Esophagus muscularis mucosa (tissue), 4 donors: ENCODE data around the gene DNAH7. TPM values are rescaled to one million over a fixed set of nuclear protein-coding genes. Genes with fewer than 3 reads are reported as not detected.

Source experiments
- DNase-seq: peaks from one replicate; pipeline ENCODE4 v3.0.0-alpha.2; 2017; ENCODE audit errors: extremely low spot score
- H3K27ac ChIP-seq, 4 donors: fragments of 200-600 bp; sonication (generic); replicated peaks in 1 of 4; 1 replicate in 3 of 4; 2 replicates in 1 of 4; pipeline ENCODE4 v1.5.1; 2016 to 2019; ENCODE audit warnings: mild to moderate bottlenecking in 1 of 4
- H3K27me3 ChIP-seq, 4 donors: fragments of 200-600 bp; sonication (generic); one replicate each; pipeline versions ENCODE4 v1.5.1 to v1.6.0; 2016 to 2019
- H3K36me3 ChIP-seq, 4 donors: fragments of 200-600 bp; sonication (generic); one replicate each; pipeline ENCODE4 v1.5.1; 2016 to 2019
- H3K4me1 ChIP-seq, 4 donors: fragments of 200-600 bp; sonication (generic); one replicate each; pipeline ENCODE4 v1.5.1; 2016 to 2019
- H3K4me3 ChIP-seq, 4 donors: fragments of 200-600 bp; sonication (generic); 1 replicate in 2 of 4; 2 replicates in 2 of 4; pipeline ENCODE4 v1.5.1; 2016 to 2019; ENCODE audit warnings: mild to moderate bottlenecking in 4 of 4, moderate library complexity in 1 of 4
- H3K9me3 ChIP-seq, 4 donors: fragments of 200-600 bp; sonication (generic); 1 replicate in 3 of 4; 2 replicates in 1 of 4; pipeline ENCODE4 v1.5.1; 2016 to 2019
- EP300 ChIP-seq: sonication (generic); formaldehyde crosslinking; IDR thresholded peaks from one replicate; pipeline ENCODE4 v1.6.1; 2017; ENCODE audit warnings: antibody characterized with exemption
- POLR2A ChIP-seq: fragments of 450-650 bp; IDR thresholded peaks from one replicate; pipeline ENCODE4 v1.6.1; 2017; ENCODE audit warnings: antibody characterized with exemption, moderate library complexity, mild to moderate bottlenecking, low read depth
- POLR2AphosphoS5 ChIP-seq, 2 donors: sonication (generic); formaldehyde crosslinking; IDR thresholded peaks; one replicate each; pipeline ENCODE4 v1.6.1; 2017; ENCODE audit warnings: antibody characterized with exemption in 2 of 2
- WGBS: methylation state at CpG from one replicate; pipeline ENCODE4 v1.1.5; 2018; 5-methylcytosine and 5-hydroxymethylcytosine counted together
- intact Hi-C: fragments of 100-400 bp; cut with DNase I; formaldehyde crosslinking; loops from one replicate; pipeline ENCODE4 v1.15.1; 2023
- total RNA-seq, 4 donors: library from RNA; depleted of rRNA; stranded (reverse); fragments of >200 nt; gene quantifications; one replicate each; pipeline versions ENCODE4 v1.1.0 to v1.2.1, GENCODE V29; 2016
- TF ChIP-seq, protein P1 (sequence below), 3 experiments: fragments of 200-600 bp in 2 of 3; fragments of 450-650 bp in 1 of 3; sonication (generic) in 2 of 3; IDR thresholded peaks; one replicate each; pipeline ENCODE4 v1.5.1; 2017 to 2019; ENCODE audit warnings: antibody characterized with exemption in 3 of 3, mild to moderate bottlenecking in 2 of 3, moderate library complexity in 1 of 3

Gene DNAH7
- total RNA-seq, 4 donors from 2014 or later, result 0.39 to 0.98 (median 0.66) TPM

DNA sequence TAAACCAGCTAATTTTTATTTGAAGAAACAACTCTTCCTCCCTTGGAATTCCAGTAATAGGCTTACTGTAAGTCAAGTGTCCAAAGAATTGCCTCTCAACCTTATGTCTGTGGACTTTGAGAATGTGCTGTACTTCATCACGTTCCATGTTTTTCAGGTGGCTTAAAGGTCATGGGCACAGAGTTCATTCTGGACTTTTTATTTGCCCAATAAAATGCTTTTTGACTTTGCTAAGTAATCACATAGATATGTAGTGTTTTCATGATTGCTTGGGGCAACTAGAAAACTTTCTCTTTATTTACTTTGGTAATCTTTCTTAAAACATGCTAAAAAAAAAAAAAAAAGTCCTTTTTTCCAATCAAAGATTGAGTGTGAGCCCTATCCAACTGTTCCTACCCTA is 10.4 kb upstream of the DNAH7 start:
- WGBS, result 86% methylated on average over 1 of the region's 1 CpG

GRCh38 chr2:196077821-196078220 is 9.2 kb upstream of the DNAH7 start:
- Histone ChIP-seq H3K36me3 (no peaks in the 10 kb centered on the region), H3K4me3 (no peak overlapping the region), H3K27me3 (no peaks in the 10 kb centered on the region), H3K4me1 (peaks cover 0 to 6% (median 0%) of the 10 kb centered on the region in 4 donors), H3K27ac (no peak overlapping the region), H3K9me3 (no peaks in the 10 kb centered on the region)
- TF ChIP-seq EP300 (no peak), POLR2AphosphoS5 (IDR thresholded peaks at IDR 0.05) (no peak), POLR2A (no peak)
- TF ChIP-seq, protein P1, sequence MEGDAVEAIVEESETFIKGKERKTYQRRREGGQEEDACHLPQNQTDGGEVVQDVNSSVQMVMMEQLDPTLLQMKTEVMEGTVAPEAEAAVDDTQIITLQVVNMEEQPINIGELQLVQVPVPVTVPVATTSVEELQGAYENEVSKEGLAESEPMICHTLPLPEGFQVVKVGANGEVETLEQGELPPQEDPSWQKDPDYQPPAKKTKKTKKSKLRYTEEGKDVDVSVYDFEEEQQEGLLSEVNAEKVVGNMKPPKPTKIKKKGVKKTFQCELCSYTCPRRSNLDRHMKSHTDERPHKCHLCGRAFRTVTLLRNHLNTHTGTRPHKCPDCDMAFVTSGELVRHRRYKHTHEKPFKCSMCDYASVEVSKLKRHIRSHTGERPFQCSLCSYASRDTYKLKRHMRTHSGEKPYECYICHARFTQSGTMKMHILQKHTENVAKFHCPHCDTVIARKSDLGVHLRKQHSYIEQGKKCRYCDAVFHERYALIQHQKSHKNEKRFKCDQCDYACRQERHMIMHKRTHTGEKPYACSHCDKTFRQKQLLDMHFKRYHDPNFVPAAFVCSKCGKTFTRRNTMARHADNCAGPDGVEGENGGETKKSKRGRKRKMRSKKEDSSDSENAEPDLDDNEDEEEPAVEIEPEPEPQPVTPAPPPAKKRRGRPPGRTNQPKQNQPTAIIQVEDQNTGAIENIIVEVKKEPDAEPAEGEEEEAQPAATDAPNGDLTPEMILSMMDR (IDR thresholded peaks at IDR 0.05), result no peak
- WGBS, result 53% methylated on average over 2 of the region's 2 CpGs
- intact Hi-C loops, result loop anchor here (5.0 kb wide), 1 partner anchor 259 kb away; no protein-coding TSS in a partner anchor
- DNase-seq, result no peak

More for the DNA sequence above, 10.4 kb upstream of the DNAH7 start:
- Histone ChIP-seq H3K4me1 (peaks cover 0 to 6% (median 0%) of the 10 kb centered on the region in 4 donors), H3K36me3 (no peaks in the 10 kb centered on the region), H3K9me3 (no peaks in the 10 kb centered on the region), H3K27ac (no peak overlapping the region), H3K4me3 (no peak overlapping the region), H3K27me3 (no peaks in the 10 kb centered on the region)
- no peak for TF ChIP-seq EP300
- TF ChIP-seq, protein P1 (IDR thresholded peaks at IDR 0.05), result no peak
- no peak for TF ChIP-seq POLR2A
- TF ChIP-seq POLR2AphosphoS5 (IDR thresholded peaks at IDR 0.05), result no peak
- no peak for DNase-seq
- intact Hi-C loops, result loop anchor here (5.0 kb wide), 1 partner anchor 258 kb away; no protein-coding TSS in a partner anchor

GRCh38 chr2:196076778-196077568 is 8.3 kb upstream of the DNAH7 start:
- no peaks in the 10 kb centered on the region for H3K27me3 ChIP-seq
- intact Hi-C loops, result loop anchor here (5.0 kb wide), 1 partner anchor 260 kb away; no protein-coding TSS in a partner anchor
- WGBS, result 76% methylated on average over 5 of the region's 5 CpGs
- H3K4me1 ChIP-seq, result peaks cover 0 to 6% (median 0%) of the 10 kb centered on the region in 4 donors
- TF ChIP-seq EP300 (no peak), POLR2A (no peak), POLR2AphosphoS5 (IDR thresholded peaks at IDR 0.05) (no peak)
- TF ChIP-seq, protein P1 (IDR thresholded peaks at IDR 0.05), result no peak
- no peak overlapping the region for H3K4me3 ChIP-seq
- H3K36me3 ChIP-seq, result no peaks in the 10 kb centered on the region
- DNase-seq, result no peak
- H3K9me3 ChIP-seq, result no peaks in the 10 kb centered on the region
- H3K27ac ChIP-seq, result no peak overlapping the region

DNA sequence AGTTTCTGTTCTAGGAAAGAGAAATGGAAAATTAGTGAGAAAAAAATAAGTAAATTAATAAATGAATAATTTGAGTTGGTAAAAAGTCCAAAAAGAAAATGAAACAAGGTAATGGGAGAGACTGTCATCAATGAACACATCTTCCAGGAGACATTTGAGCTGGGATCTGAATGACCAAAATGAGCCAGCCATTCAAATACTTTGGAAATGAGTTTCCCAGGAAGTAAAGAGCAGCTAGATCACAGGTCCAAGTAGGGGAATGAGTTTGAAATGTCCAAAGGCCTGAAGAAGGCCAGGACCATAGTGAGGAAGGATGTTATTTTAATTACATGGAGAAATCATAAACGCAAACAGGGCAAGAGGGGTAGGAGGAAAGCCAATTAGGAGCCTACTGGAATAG is 6.6 kb upstream of the DNAH7 start:
- intact Hi-C loops, result loop anchor here (5.0 kb wide), 1 partner anchor 262 kb away; no protein-coding TSS in a partner anchor
- 0% methylated on average over 1 of the region's 1 CpG for WGBS

GRCh38 chr2:196074631-196075030 is 6.0 kb upstream of the DNAH7 start:
- DNase-seq, result no peak
- no peaks in the 10 kb centered on the region for H3K36me3 ChIP-seq
- no peak for TF ChIP-seq EP300
- TF ChIP-seq POLR2AphosphoS5 (IDR thresholded peaks at IDR 0.05), result no peak
- TF ChIP-seq POLR2A, result no peak
- H3K4me3 ChIP-seq, result no peak overlapping the region
- H3K9me3 ChIP-seq, result no peaks in the 10 kb centered on the region
- H3K4me1 ChIP-seq, result peaks cover 0 to 6% (median 0%) of the 10 kb centered on the region in 4 donors
- H3K27ac ChIP-seq, result no peak overlapping the region
- H3K27me3 ChIP-seq, result no peaks in the 10 kb centered on the region
- intact Hi-C loops, result loop anchor here (5.0 kb wide), 1 partner anchor 263 kb away; no protein-coding TSS in a partner anchor

More for the DNA sequence above, 6.6 kb upstream of the DNAH7 start:
- Histone ChIP-seq H3K36me3 (no peaks in the 10 kb centered on the region), H3K27ac (no peak overlapping the region), H3K4me3 (no peak overlapping the region), H3K27me3 (no peaks in the 10 kb centered on the region), H3K9me3 (no peaks in the 10 kb centered on the region), H3K4me1 (peaks cover 0 to 6% (median 0%) of the 10 kb centered on the region in 4 donors)
- no peak for TF ChIP-seq POLR2A
- DNase-seq, result no peak
